Activated T-helper 1 cell treated with anti-CD3 and anti-CD28 coated beads, Interleukin-12 subunit alpha, Interleukin-12 subunit beta, Interleukin-2, Interleukin-4 antibody, amounts not matched to agents 30 ng/mL and 10 ng/mL and 1 ng/mL, durations not matched to agents 14 hours and 24 hours and 36 hours (primary cell): Measurements from ENCODE around the gene SDF2L1. TPM values are rescaled to one million over a fixed set of nuclear protein-coding genes. Genes with fewer than 3 reads are reported as not detected.
"Not testable (repeated sequence)": the region's sequence is repeated elsewhere in the genome, so short reads cannot be mapped to it uniquely, and the experiment has no call there.

Source experiments
- DNase-seq: peaks from one replicate; pipeline ENCODE4 v3.0.0; 2021; ENCODE audit warnings: low spot score
- H3K27ac Mint-ChIP-seq: one replicate; pipeline ENCODE4 v1.8.0; 2021; ENCODE audit warnings: mild to moderate bottlenecking, mixed read lengths
- H3K27me3 Mint-ChIP-seq: one replicate; pipeline ENCODE4 v1.8.0; 2022; ENCODE audit warnings: mild to moderate bottlenecking, moderate library complexity, mixed read lengths; ENCODE audit not compliant: insufficient read depth
- H3K36me3 Mint-ChIP-seq: one replicate; pipeline ENCODE4 v1.8.0; 2021; ENCODE audit warnings: low read depth, mixed read lengths
- H3K4me1 Mint-ChIP-seq: one replicate; pipeline ENCODE4 v1.8.0; 2021; ENCODE audit warnings: low read depth, mixed read lengths
- H3K4me3 Mint-ChIP-seq: one replicate; pipeline ENCODE4 v1.8.0; 2021; ENCODE audit warnings: mild to moderate bottlenecking, moderate library complexity, mixed read lengths
- H3K9me3 Mint-ChIP-seq: one replicate; pipeline ENCODE4 v1.8.0; 2021; ENCODE audit warnings: mixed read lengths
- intact Hi-C: fragments of 100-400 bp; cut with micrococcal nuclease; formaldehyde crosslinking; loops from one replicate; pipeline ENCODE4 v1.15.1; 2024
- total RNA-seq: library from RNA; stranded (reverse); gene quantifications from 2 replicates; pipeline ENCODE4 v1.2.3, GENCODE V29; 2022

SDF2L1 gene, protein sequence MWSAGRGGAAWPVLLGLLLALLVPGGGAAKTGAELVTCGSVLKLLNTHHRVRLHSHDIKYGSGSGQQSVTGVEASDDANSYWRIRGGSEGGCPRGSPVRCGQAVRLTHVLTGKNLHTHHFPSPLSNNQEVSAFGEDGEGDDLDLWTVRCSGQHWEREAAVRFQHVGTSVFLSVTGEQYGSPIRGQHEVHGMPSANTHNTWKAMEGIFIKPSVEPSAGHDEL
- 98.8 and 100 TPM in 2 replicates for total RNA-seq

DNA sequence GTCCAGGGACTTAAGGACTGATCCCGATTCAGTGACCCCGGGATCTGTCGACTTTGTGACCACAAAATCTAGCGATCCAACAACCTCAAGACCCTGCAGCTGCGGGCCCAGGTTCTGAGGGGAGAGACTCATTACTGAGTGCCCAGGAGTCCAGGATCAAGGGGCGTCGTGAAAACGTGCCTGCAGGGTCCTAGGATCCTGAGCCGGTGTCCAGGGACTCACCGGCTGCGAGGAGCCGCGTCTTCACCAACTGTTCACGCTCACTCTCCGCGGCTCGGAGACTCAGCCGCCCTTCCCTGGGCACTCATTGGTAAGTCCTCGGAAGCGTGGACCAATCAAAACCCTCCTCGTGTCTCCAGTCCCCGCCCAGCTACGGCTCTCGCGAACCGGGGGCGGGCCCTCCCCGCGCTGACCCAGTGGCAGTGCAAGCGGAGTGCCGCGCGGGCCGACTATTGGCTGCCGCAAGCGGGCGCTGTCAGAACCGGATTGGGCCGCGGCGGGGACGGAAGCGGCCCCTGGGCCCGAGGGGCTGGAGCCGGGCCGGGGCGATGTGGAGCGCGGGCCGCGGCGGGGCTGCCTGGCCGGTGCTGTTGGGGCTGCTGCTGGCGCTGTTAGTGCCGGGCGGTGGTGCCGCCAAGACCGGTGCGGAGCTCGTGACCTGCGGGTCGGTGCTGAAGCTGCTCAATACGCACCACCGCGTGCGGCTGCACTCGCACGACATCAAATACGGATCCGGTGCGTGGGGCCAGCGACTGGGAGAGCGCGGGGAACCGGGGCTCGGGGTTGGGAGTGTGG is at the start of gene SDF2L1:
SDF2L1 (plus strand) TSS at position 514 of the 795 bp plus-strand sequence; CDS start at position 549, 35 bp downstream.
- H3K27me3 Mint-ChIP-seq = peaks cover 10% of the 10 kb centered on the region
- DNase-seq = peak; percentile 99
- H3K4me3 Mint-ChIP-seq = peak within 1 kb of the TSS; percentile 90
- no peaks in the 10 kb centered on the region for H3K9me3 Mint-ChIP-seq
- H3K36me3 Mint-ChIP-seq = peaks cover 21% of the 10 kb centered on the region
- H3K27ac Mint-ChIP-seq = peak within 1 kb of the TSS; percentile 94
- H3K4me1 Mint-ChIP-seq = peaks cover 39% of the 10 kb centered on the region
- intact Hi-C loops = loop anchor here (1.0 to 5.0 kb wide), 5 partner anchors 10 to 640 kb away; partner anchors contain the start of genes THAP7 and UBE2L3

DNA sequence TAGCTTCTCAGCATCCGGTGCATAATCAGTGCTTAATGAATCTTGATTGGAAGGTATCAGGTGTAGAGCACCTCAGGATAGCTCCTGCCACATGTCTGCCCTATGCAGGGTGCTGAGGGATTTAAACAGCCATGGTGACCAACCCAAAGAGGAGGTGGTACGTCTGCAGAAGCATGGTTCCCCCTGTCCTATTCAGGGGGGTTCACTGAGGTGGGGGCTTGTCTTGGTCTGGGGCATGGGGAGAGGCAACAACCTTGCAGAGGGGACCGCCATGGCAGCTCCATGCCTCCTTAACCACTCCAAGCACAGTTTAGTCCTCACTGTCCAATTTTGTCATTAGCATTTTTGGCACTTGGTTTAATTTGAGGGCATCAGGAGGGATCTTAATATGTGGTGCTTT is 49.7 kb upstream of the SDF2L1 start:
- Mint-ChIP-seq H3K4me3 (no peak overlapping the region), H3K36me3 (peaks cover 39% of the 10 kb centered on the region)
- no peak for DNase-seq

GRCh38 chr22:21593406-21594232 is 48.5 kb upstream of the SDF2L1 start:
- Mint-ChIP-seq H3K9me3 (no peaks in the 10 kb centered on the region), H3K27me3 (no peaks in the 10 kb centered on the region), H3K27ac (peak overlapping the region; percentile 25), H3K4me3 (no peak overlapping the region), H3K36me3 (peaks cover 35% of the 10 kb centered on the region), H3K4me1 (peaks cover 38% of the 10 kb centered on the region)
- intact Hi-C loops = no loop called here
- no peak for DNase-seq

More for the DNA sequence above, 49.7 kb upstream of the SDF2L1 start:
- intact Hi-C loops = no loop called here
- Mint-ChIP-seq H3K27ac (no peak overlapping the region), H3K27me3 (no peaks in the 10 kb centered on the region), H3K4me1 (peaks cover 48% of the 10 kb centered on the region), H3K9me3 (no peaks in the 10 kb centered on the region)

- Mint-ChIP-seq H3K36me3 (peaks cover 38% of the 10 kb centered on the region), H3K27ac (no peak overlapping the region), H3K4me1 (peaks cover 44% of the 10 kb centered on the region), H3K9me3 (no peaks in the 10 kb centered on the region), H3K27me3 (no peaks in the 10 kb centered on the region), H3K4me3 (no peak overlapping the region)
- no peak for DNase-seq
- intact Hi-C loops = no loop called here
Measured at GRCh38 chr22:21594865-21595452, 47.1 kb upstream of the SDF2L1 start.

- H3K4me1 Mint-ChIP-seq = peaks cover 32% of the 10 kb centered on the region
- intact Hi-C loops, H3K4me3 Mint-ChIP-seq, H3K27ac Mint-ChIP-seq, DNase-seq, H3K9me3 Mint-ChIP-seq, H3K27me3 Mint-ChIP-seq: not testable (repeated sequence)
- peaks cover 39% of the 10 kb centered on the region for H3K36me3 Mint-ChIP-seq
Measured at GRCh38 chr22:21596356-21597135, 45.6 kb upstream of the SDF2L1 start.

DNA sequence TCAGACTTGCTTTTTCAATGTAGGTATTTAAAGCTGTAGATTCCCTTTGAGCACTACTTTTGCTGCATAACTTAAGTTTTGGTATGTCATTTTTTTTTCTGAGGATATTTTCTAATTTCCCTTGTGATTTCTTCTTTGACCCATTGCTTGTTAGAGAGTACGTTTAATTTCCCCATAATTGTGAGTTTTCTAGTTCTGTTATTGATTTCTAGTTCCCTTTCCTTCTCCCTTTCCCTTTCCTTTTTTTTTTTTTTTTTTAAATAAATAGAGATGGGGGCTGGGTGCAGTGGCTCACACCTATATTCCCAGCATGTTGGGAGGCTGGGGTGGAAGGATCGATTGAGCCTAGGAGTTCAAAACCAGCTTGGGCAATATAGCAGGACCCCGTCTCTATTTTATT is 43.8 kb upstream of the SDF2L1 start:
- Mint-ChIP-seq H3K27me3 (no peaks in the 10 kb centered on the region), H3K36me3 (peaks cover 41% of the 10 kb centered on the region), H3K9me3 (no peaks in the 10 kb centered on the region), H3K4me3 (no peak overlapping the region), H3K4me1 (peaks cover 33% of the 10 kb centered on the region), H3K27ac (no peak overlapping the region)
- intact Hi-C loops = no loop called here
- no peak for DNase-seq

DNA sequence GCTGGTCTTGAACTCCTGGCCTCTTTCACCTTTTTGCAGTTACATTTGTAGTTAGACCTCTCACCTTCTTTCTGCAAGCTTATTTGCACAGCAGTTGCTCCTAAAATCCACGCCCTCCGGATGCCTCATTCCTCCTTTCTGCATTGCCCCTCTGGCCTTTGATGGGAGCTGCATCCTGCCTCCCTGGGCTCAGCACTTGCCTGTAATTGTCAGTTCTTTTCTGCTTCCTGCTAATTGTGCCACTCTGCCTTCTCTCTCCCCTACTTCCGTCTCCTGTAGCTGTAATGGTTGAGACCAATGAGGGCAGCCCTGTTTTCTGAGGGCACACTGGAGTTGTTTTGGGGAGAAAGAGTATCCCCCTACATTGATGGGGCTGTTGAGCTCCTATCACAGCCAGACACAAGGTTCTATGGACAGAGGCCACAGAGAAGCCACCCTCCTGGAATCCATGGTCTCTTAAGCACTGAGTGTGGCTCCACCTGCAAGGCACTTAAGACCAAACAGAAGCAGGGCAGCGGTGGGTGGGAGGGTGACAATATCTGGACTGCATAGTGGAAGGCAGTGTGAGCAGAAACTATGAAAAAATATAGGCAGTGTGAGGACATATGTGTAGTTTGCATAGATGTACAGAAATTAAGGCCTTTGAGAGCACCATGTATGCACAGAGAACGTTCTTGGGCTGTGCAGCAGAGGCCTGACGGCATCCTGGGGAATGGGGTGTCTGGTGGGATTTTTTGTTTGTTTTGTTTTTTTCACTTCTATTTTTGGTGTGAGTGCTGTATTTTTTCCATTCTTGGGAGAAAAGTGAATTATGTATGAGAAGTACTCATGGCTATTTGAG is 42.8 kb upstream of the SDF2L1 start:
- intact Hi-C loops = no loop called here

GRCh38 chr22:21602579-21602978 is 39.5 kb upstream of the SDF2L1 start:
- H3K27ac Mint-ChIP-seq = no peak overlapping the region
- peaks cover 11% of the 10 kb centered on the region for H3K36me3 Mint-ChIP-seq
- no peaks in the 10 kb centered on the region for H3K9me3 Mint-ChIP-seq
- peaks cover 23% of the 10 kb centered on the region for H3K4me1 Mint-ChIP-seq
- H3K27me3 Mint-ChIP-seq = no peaks in the 10 kb centered on the region
- no peak overlapping the region for H3K4me3 Mint-ChIP-seq
- no peak for DNase-seq
- intact Hi-C loops = no loop called here

More for the DNA sequence above, 42.8 kb upstream of the SDF2L1 start:
- Mint-ChIP-seq H3K27ac (peak overlapping the region; percentile 1), H3K27me3 (no peaks in the 10 kb centered on the region), H3K4me1 (peaks cover 23% of the 10 kb centered on the region), H3K9me3 (no peaks in the 10 kb centered on the region), H3K36me3 (peaks cover 31% of the 10 kb centered on the region), H3K4me3 (no peak overlapping the region)
- DNase-seq = no peak

DNA sequence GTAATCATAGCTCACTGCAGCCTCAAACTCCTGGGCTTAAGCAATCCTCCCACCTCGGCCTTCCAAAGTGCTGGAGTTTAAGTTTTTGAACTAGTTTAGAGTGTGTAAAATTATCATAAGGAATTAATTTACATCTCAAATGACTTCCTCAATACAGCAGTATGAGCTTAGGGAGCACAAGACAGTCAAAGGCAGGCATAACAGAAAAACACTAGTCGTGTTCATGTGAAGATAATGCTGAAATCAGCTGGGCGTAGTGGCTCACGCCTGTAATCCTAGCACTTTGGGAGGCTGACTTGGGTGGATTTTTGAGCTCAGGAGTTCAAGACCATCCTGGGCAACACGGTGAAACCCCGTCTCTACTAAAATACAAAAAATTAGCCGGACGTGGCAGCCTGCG is 38.1 kb upstream of the SDF2L1 start:
- Mint-ChIP-seq H3K4me3 (no peak overlapping the region), H3K27me3 (no peaks in the 10 kb centered on the region), H3K36me3 (peaks cover 8% of the 10 kb centered on the region), H3K9me3 (no peaks in the 10 kb centered on the region), H3K4me1 (peaks cover 26% of the 10 kb centered on the region), H3K27ac (no peak overlapping the region)
- intact Hi-C loops = no loop called here
- no peak for DNase-seq

- Mint-ChIP-seq H3K4me3 (no peak overlapping the region), H3K36me3 (peaks cover 10% of the 10 kb centered on the region), H3K4me1 (peaks cover 18% of the 10 kb centered on the region), H3K9me3 (no peaks in the 10 kb centered on the region), H3K27ac (no peak overlapping the region), H3K27me3 (no peaks in the 10 kb centered on the region)
- DNase-seq = no peak
- intact Hi-C loops = no loop called here
Measured at GRCh38 chr22:21605887-21606564, 36.1 kb upstream of the SDF2L1 start.

GRCh38 chr22:21606775-21607174 is 35.3 kb upstream of the SDF2L1 start:
- no peak overlapping the region for H3K27ac Mint-ChIP-seq
- no peaks in the 10 kb centered on the region for H3K9me3 Mint-ChIP-seq
- H3K4me1 Mint-ChIP-seq = peaks cover 24% of the 10 kb centered on the region
- H3K4me3 Mint-ChIP-seq = no peak overlapping the region
- DNase-seq = no peak
- intact Hi-C loops = no loop called here
- H3K27me3 Mint-ChIP-seq = no peaks in the 10 kb centered on the region
- peaks cover 17% of the 10 kb centered on the region for H3K36me3 Mint-ChIP-seq
